GOT3 (cell line): ENCODE measurements around the gene SHB.
"Not testable (repeated sequence)": the region's sequence is repeated elsewhere in the genome, so short reads cannot be mapped to it uniquely, and the experiment has no call there.

Experiments
- DNase-seq: peaks from one replicate; lab custom pipeline; 2025; ENCODE audit warnings: mixed read lengths; lab: John Stamatoyannopoulos, UW

Gene SHB

DNA sequence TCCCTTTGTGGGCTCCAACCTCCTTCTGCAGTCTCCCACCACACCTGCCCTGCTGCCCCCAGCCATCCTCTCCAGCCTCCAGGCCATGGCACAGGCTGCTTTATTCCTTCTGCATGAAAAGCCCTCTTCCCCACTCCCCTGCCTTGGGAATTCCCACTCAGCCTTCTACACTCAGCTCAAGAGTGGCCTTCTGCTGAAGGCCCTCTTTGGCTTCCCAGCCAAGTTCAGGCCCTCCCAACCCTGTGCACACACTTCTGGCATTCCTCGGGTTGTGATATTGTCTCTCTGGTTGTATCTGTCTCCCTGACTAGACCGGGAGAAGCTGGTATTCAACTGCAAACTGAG is 5.7 kb downstream of the SHB start:
- no peak for DNase-seq

DNA sequence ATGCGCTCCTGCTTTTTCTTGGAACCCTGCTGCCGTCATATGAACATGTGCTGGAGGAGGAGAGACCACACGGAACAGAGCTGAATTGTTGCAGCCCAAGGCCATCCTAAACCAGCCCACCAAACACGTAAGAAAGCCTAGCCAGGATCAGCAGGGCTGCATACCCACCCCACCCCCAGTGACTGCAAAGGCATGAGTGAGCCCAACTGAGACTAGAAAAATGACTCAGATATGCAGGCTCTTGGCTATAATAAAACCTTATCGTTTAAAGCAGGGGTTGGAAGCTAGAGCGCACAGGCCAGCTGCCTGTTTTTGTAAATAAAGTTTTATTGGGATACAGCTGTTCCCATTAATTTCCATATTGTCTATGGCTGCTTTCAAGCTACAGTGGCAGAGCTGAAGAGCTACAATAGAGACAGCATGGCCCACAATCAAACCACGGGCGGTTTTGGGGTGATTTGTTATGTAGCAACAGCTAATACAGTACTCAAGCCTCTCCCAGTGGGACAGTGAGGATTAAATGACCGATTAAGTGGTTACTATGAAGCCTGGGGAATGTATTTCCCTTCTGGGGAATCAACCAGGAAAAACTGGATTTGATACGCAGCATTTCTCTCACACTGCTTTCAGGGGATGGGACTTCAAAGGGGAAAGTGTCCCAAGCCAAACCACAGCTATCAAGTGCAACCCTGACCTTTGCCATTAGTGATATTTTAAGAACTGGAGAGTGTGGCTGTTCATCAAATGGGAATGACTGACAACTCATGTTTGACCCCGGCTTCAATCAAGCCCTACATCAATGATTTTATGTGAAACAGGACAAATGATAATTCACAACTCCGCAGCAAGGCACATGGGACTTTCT is 6.3 kb downstream of the SHB start:
- DNase-seq, result no peak

DNA sequence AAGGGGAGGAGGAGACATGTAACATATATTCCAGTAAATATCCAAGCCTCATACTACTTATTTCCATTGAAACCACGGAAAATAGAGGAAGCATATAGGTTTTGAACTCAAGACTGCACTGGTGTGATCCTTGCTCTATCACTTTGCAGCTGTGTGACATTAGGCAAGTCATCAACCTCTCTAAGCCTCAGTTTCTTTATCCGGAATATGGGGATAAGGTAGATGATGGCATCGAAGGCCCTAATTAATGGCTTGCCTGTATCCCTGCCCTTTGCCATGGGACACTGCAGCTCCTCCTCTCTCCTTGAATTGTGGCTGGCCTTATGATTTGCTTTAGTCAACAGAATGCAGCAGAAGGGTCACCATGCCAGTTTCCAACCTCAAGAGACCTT is 6.9 kb downstream of the SHB start:
- DNase-seq, result no peak

DNA sequence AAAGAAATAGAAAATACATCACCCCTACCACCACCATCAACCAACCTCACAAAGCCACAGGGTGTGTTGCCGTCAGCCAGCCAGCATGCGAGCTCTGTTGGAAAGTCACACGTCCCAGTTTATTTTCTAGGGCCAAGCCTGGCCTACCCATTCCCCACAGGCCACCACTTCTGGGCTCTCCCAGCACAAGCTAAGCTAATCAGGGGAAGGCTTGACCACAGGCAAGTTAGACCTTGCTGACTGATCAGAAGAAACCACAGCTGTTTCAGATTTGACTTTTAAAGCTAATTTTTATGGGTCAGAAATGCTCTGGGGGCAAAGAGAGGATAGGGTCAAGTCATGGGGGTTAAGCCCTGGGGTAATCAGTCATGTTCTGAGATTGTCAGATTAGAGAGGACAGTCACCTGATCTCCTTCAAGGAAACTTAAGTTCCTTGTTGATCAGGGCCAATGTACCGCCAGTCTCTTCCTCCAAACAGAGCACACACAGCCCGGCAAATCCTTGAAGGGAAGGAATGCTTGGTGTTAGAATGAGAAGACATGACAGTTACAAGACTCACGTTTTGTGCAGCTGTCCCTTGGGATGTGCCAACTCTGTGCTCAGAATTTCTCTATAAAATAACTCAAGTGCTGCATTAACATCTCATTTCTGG is 7.6 kb downstream of the SHB start:
- DNase-seq, result no peak

DNA sequence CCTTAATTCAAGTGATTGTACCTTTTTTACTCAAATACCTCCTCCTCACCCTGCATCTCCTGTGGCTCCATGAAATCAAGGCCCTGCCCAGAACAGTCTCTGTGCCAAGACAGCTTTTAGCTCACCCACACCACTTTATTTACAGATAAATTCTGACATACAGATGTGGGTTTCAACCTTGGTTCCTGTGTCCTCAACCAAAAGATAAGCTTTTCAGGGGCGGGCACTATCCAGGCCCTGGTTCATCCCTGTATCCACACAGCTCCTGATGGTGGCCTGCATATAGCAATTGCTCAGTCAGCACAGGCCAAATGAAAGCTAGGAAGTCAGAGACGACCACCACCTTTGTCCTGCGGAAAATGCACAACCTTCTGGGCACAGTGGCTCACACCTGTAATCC is 8.3 kb downstream of the SHB start:
- DNase-seq, result no peak

DNA sequence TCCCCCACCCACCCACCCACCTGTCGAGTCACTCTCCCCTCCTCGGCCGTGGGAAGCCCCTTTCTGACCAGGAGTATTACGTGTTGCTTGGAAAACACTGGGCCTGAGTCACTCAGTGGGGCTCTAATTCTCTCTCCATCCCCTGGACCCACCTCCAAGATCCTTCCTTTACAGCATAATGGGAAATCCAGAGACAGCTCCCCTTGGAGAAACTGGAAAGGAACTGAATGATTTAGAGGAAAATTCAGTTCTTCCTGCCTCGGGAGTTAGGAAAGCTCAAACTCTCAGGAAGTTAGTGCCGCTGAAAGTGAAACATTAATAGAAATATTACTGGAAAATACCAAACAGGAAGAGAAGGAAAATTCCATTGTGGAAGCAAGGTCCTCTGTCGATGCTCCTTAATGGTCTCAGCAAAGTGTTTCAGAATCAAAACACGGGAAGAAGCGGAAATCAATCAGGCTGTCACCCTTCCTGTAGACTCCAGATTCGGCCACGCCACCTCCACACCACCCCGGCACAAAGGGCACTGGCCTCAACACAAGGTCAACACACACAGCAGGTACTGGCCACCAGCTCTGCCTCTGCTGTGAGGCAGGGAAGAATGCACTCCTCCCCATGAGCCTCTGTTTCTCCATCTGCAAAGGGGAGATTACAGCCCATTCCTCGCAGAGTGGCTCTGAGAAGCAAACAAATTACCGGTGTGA is 9.6 kb downstream of the SHB start:
- no peak for DNase-seq

DNA sequence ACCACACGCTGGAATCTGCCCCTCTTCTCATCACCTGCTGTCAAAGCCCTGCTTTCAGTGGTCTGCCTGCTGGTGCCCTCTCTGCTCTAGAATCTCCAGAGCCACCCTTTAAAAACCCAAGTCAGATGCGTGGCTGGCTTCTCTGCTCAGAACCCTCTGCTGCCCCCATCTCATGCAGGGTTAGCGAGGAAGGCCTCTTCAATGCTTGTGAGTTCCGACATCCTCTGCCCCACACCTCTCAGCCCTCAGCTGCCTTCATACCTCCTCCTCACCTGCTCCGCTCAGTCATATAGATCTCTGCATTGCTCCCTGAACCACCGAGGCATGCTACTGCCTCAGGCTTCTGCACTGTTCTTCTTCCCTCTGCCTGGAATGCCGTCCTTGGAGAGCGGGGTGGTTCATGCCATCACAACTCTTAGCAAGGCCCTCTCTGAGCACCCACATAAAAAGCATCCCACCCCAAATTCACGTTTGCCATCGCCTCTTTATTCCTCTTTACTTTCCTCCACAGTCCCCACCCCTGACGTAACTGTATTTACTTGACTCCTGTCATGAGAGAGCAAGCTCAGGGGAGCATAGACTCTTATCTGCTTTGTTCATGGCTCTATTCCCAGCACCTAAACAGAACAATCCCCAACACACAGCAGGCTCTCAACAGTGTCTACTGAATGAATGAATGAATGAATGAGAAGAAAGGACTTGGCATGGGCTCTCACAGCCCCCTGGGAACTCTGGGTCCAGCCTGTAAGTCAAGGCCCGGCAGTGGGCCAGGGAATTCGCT is 10.4 kb downstream of the SHB start:
- DNase-seq, result no peak

DNA sequence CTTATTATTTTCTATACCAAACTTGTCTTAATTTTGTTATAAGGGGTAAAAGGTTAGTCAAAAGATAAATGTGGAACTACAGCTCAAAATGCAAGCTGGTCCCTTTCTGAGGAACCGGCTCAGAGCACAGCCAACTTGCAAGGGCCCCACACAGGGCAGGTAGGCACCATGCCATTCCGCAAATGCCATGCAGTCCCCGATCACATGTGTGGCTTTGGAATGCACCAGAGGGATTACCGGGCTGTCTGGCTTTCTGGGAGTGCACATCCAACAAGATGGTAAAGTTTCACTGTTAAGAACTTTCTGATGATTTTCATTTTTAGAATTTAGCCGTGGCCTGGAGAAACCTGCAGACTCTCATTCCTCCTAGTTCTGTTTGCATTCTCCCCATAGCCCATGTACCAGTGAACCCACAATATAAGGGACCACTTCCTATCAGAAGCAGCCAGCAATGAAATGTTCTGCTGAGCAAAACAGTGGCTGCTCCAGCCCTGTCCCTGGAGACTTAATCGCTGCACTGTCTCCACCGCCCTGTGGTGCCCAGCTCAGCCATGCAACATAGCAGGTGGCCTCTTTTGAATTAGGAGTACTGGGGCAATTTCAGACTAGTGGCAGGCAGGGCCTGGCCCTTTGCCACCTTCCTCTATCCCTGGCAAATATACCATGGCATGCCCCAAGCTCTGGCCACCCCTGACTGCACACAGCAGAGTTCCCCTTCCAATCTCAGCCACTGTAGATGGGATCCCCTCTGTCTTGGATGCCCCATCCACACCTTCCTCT is 11.4 kb downstream of the SHB start:
- no peak for DNase-seq

DNA sequence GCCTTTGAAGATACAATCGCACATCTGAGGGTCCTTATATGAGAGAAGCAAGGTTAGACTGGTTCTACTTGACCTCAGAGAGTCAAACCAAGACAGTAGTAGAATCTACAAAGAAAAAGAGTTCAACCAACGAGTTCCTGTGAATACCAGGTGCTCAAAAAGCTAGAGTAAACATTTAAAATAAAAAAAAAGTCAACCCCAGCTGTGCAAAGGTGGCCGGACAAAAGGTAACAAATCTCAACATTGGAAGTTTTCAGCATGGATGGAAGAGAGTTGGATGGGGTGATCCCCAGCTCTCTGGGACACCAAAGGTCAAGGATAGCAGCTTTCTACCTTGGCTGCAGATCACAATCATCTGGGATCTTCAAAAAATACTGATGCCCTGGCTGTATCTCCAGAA is 14.4 kb downstream of the SHB start:
- no peak for DNase-seq

DNA sequence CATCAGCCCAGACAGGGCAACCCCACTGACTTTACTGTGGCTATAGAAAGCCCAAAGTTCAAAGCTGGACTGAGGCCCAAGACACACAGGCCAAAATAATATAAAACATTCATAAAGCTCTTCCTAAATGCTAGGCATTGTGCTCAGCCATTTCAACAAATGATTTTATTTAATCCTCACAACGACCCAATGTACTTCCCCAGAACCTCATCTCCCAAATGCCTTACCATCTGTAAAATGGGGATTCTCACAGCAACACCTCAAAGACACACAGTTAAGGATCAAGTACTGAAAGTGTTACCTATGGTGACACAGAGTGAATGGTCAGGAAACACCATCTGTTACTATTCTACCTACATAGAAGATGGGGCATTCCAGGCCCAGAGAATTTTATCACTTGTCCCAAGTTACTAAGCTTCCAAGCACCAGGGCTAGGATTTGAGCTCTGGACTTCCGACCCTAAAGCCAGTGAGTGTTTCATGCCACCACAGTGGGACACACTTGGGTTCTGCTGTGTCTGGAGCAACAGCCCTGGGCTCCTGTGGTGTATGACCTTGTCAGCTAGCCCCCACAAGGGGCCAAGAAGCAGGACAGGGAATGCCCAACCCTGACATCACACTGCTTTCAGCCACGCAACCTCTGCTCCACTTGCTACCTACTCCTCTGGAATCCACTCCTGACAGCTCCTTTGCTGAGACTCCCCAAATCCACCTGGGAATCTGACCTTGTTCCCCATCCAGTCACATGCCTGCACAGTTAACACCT is 15.1 kb downstream of the SHB start:
- DNase-seq, result no peak

DNA sequence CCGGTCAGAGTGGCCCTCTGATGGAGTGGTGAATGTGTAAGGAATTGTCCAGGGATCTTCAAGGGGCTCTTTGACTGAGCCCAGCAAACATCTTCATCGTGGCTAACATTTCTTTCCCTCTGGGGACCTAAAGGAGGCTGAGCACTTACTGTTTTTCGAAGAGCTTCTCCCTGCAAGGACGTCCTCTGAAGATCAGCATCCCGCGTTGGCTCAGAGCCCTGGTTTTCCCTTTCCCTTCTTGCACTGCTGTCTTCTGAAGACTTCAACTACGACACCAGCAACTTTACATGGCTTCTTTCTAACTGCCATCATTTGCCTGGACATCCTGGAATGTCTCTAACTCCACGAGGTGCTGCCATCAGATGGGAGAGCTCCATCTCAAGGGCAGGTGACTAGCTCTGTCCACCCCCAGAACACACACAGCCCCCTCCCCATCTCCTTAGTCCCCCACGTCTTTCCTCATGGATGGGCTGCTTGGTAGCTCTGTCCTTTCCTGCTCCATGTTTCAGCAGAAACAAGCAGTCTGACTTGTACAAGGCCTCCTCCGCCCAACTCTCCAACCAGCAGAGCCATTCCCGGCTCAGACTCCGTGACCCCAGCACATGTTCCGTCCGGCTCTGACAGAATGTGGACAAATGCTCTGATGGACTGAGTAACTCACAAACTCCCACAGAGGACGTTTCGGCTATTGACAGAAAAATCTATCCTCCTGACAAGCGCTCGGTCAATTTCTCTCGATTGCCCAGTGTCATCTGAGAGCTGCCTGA is 17.1 kb downstream of the SHB start:
- DNase-seq, result no peak

DNA sequence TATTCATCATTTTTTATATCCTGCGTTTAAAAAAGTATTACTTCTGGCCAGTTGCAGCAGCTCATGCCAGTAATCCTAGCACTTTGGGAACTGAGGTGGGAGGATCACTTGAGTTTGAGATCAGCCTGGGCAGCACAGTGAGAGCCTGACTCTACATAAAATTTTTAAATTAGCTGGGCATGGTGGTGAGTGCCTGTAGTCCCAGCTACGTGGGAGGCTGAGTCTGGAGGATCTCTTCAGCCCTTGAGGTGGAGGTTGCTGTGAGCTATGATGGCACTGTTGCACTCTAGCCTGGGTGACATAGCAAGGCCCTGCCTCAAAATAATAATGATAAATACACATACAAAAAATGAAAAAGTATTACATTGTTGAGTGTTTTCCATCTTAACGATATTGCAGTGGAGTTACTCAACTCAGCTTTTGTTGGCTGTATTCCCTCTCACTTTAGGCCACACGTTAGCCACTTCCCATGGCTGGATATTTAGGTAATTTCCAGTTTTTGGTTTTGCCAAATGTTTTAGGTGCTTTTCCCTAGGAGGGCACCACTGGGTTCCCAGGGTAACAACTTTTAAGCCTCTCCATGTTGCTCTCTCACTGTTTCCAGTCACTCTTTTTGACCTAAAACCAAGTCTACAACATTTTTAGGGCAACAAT is 20.6 kb downstream of the SHB start:
- no peak for DNase-seq

DNA sequence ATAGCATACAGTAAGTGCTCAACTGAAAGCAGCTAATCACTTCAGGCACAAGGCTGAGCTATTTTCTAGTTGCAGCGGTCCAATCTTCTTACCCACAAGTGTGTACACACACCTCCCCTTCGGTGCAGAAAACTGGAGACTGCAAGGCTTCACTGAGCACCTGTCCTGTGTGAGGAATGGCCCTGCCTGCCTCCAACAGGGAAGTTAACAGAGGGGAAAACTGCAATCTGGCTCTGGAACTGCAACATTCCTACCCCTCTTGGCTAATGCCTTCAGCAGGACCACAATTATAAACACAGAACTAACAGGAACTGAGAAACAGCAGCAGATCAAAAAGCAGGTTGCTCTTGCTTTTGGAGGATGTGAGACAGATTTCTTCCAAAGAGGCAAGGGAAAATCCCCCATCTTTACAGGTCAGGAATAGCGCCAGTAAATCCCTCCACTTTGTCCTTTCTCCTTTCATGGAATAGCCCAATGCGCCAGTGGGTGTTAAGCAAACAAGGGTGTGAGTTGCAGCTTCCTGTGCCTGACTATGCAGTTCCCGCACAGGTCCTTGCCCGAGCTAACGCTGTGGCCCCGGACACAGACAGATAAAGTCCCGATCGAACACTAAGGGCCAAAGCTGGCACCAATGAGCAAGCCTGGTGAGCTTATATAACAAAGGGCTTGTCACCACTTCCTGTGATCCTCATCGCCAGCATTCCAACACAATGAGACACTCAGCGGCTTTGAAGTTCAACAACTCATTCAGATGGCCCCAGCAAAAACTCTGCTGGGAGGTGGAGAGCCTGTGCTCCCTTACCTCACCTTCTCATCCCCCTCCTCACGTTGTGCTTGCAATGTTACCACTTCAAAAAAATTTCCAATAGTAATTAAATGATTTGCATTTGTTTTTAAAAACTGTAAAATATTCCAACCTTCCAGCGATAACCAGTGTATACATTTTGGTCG is 21.5 kb downstream of the SHB start:
- DNase-seq, result no peak

DNA sequence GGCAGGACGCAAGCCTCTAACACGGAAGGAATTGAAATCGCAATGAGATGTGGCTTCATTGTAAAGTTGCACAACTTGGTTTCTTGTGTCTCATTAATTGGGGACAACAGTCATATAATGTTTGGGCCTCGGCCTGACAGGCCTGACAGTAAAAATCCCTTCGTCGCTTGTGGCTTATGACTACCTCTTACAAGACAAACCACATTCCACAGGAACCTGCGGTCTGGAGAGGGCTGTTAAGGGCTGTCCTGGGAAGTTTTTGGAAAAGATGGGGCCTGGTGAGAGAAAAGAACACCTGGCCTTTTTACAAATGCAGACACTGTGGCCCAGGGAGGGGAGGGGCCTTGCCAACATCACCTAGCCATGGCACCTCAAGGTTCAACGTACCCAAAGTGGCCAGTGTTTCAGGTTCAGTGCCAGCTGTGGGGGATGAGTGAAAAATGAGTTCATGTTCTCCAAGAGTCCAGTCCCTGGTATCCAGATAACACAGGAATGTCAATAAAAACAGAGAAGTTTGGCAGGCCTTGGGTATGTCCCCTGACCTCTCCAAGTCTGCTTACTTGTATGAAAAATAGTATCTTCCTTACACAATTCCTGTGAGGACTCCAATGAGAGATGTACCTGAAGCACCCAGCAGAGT is 22.2 kb downstream of the SHB start:
- DNase-seq, result no peak

DNA sequence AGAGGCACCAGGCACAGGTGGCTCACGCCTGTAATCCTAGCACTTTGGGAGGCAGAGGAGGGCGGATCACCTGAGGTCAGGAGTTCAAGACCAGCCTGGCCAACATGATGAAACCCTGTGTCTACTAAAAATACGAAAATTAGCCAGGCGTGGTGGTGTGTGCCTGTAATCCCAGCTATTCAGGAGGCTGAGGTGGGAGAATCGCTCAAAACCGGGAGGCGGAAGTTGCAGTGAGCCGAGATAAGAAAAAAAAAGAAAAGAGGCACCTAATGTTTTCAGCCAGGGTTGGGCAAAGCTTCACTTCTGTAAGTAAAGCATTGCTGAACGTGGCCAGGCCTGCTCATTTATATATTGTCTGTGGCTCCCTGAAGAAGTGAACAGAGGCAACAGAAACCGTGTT is 23.1 kb downstream of the SHB start:
- not testable (repeated sequence) for DNase-seq

DNA sequence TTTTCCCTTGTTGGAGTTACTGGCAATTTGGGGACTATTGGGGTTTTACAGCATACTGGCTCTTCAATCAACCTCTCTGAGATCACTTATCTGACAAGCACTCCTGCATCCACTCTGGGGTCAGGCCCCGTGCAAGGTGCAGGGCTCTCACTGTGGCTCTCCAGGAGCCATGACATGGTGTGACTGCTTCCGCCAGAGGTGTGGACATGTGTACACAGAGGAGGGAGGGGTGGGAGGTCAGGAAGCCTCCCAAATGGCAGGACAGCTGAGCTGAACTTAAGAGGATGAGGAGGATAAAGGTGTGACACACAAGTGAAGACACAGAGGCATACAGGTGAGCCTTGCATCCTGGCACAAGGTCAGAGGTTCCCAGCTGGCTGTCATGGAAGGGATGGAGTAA is 24.3 kb downstream of the SHB start:
- DNase-seq, result no peak

DNA sequence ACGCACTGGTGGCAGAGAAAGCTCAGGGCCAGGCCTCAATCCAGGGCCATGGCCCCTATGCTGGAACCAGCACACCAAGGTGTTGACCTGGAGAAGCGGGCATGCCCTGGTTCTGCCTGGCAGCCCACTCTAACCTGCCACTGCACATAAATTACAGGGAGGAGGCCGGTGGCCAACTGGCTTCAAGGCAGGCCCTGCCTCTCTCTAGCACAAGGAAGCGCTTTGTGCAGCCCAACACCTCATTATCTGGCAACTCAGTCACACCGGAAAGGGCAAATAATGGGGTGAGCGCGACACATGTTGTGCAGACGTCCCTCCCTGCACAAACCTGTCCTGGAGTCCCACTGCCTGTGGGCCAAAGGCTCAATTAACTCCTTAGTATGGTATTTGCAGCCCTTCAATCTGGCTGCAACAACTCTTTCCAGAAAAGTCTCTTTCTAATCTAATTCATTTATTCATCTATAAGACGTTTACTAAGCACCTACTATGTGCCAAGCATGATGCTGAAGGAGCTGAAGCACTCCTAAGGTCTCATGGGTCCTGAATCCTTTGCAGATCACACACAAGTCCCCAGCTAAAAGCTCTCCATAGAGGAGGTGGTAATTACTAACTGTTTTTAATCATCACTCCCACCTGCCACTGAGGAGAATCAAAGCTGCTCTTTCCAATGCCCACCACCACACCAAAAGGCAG is 24.9 kb downstream of the SHB start:
- DNase-seq, result no peak
